ENCODE results near the gene TAF1C. TPM values are rescaled to one million over a fixed set of nuclear protein-coding genes. Genes with fewer than 3 reads are reported as not detected.

TAF1C gene
- polyA plus RNA-seq, 1 of the 3 experiments (the other 2 are of a cell fraction), result 49.3 TPM

- H3F3A ChIP-seq (replicated peaks; ENCODE audit: insufficient read depth), result peaks cover 3% of the 10 kb centered on the region
- no peaks in the 10 kb centered on the region for H3K9me2 ChIP-seq
- no peaks in the 10 kb centered on the region for H4K20me1 ChIP-seq (ENCODE audit: insufficient read depth)
- no peak overlapping the region for H3K9ac ChIP-seq
- DNase-seq, result no peak
- TF ChIP-seq CHD2 (IDR thresholded peaks at IDR 0.05; ENCODE audit: low read length, partially characterized antibody) (no peak), USF1 (IDR thresholded peaks at IDR 0.05; ENCODE audit: borderline replicate concordance, low read depth) (no peak), NRF1 (IDR thresholded peaks at IDR 0.05; ENCODE audit: low read depth, low read length) (no peak), SMC3 (IDR thresholded peaks at IDR 0.05; ENCODE audit: low read depth, low read length) (no peak), ZBTB33 (IDR thresholded peaks at IDR 0.05; ENCODE audit: borderline replicate concordance, low read depth) (no peak), USF2 (IDR thresholded peaks at IDR 0.05; ENCODE audit: borderline replicate concordance, low read depth, low read length) (no peak), JUND (IDR thresholded peaks at IDR 0.05) (no peak), GABPA (IDR thresholded peaks at IDR 0.05; ENCODE audit: low read depth) (no peak), EP300 (IDR thresholded peaks at IDR 0.05; ENCODE audit: borderline replicate concordance in 1 of 2, low read depth in 1 of 2, low read length in 1 of 2) (no peak), POLR2AphosphoS5 (IDR thresholded peaks at IDR 0.05; ENCODE audit: low read depth, low read length) (no peak), ELF1 (IDR thresholded peaks at IDR 0.05) (no peak), FOSL2 (IDR thresholded peaks at IDR 0.05; ENCODE audit: borderline replicate concordance, low read depth) (no peak), YY1 (IDR thresholded peaks at IDR 0.05; ENCODE audit: low read depth) (no peak), REST (IDR thresholded peaks at IDR 0.05; ENCODE audit: low read depth, low read length) (no peak), RAD21 (IDR thresholded peaks at IDR 0.05; ENCODE audit: low read length) (no peak), FOXJ3 (CRISPR knock-in tag; IDR thresholded peaks at IDR 0.05) (no peak), RFX5 (IDR thresholded peaks at IDR 0.05; ENCODE audit: low read length) (no peak)
- H3K4me1 ChIP-seq (ENCODE audit: control insufficient read depth in 1 of 2, insufficient read depth in 2 of 2, low read depth in 1 of 2, low read length in 1 of 2), result peaks cover 2 to 12% of the 10 kb centered on the region in 2 experiments; a peak in 2 of 4 replicates
- ChIA-PET POLR2A (no interaction called here), CTCF (interaction anchor here (1.3 to 1.6 kb wide), 4 partner anchors 17 to 46 kb away, joined by 3 to 5 read pairs (median 4); partner anchors contain the start of gene TAF1C)
- H3K27me3 ChIP-seq (ENCODE audit: insufficient read depth), result no peaks in the 10 kb centered on the region; the same call in 1 of the 2 replicates
- no peak overlapping the region for H3K27ac ChIP-seq (ENCODE audit: low read depth in 2 of 2, low read length in 1 of 2)
- no peaks in the 10 kb centered on the region for H3K9me3 ChIP-seq
- WGBS (ENCODE audit: low lambda C conversion rate), result 91% methylated on average over 5 of the region's 5 CpGs
- no peak overlapping the region for H3K4me3 ChIP-seq (ENCODE audit: low read depth in 2 of 2, low read length in 1 of 2)
- H2AFZ ChIP-seq (ENCODE audit: low read depth), result no peak overlapping the region
- H3K36me3 ChIP-seq (replicated peaks in 1 of 2; ENCODE audit: control insufficient read depth in 1 of 2, insufficient read depth in 2 of 2, low read length in 1 of 2), result no peaks in the 10 kb centered on the region
- no peak overlapping the region for H3K4me2 ChIP-seq
- no peaks in the 10 kb centered on the region for H3K79me2 ChIP-seq (ENCODE audit: insufficient read depth)
Measured at GRCh38 chr16:84232969-84233368, 46.1 kb upstream of the TAF1C start.
